8988T (cell line): ENCODE measurements around the gene UQCC3.

Source experiments
- DNase-seq: peaks from one replicate; pipeline ENCODE4 v3.0.0; 2011

Gene UQCC3

GRCh38 chr11:62705413-62705812, 33.9 kb downstream of the UQCC3 start:
- DNase-seq = no peak

GRCh38 chr11:62705880-62706849, 34.7 kb downstream of the UQCC3 start:
- DNase-seq = peak; percentile 91

- no peak for DNase-seq
Observed at GRCh38 chr11:62706850-62707247, 35.4 kb downstream of the UQCC3 start.

- no peak for DNase-seq
Observed at GRCh38 chr11:62707277-62707861, 35.9 kb downstream of the UQCC3 start, which contains the start of the genes BSCL2 and GNG3. Gene BSCL2, minus strand, starts transcription at chr11:62707424. Its CDS starts 229 bp downstream, at chr11:62707195. Gene GNG3, plus strand, starts transcription at chr11:62707676. Its CDS starts 620 bp downstream, at chr11:62708296.

GRCh38 chr11:62708392-62708791, 36.9 kb downstream of the UQCC3 start:
- no peak for DNase-seq

GRCh38 chr11:62708793-62709192, 37.3 kb downstream of the UQCC3 start:
- no peak for DNase-seq

GRCh38 chr11:62709247-62710000, 38.0 kb downstream of the UQCC3 start:
- DNase-seq = no peak

GRCh38 chr11:62710001-62710345, 38.5 kb downstream of the UQCC3 start:
- DNase-seq = no peak

- DNase-seq = no peak
Observed at GRCh38 chr11:62712276-62712812, 40.9 kb downstream of the UQCC3 start.

GRCh38 chr11:62712861-62713260, 41.4 kb downstream of the UQCC3 start:
- DNase-seq = no peak

- no peak for DNase-seq
Observed at GRCh38 chr11:62713343-62713742, 41.9 kb downstream of the UQCC3 start.

GRCh38 chr11:62715150-62716130, 44.0 kb downstream of the UQCC3 start:
- DNase-seq = no peak

- DNase-seq = no peak
Observed at GRCh38 chr11:62716206-62716605, 44.7 kb downstream of the UQCC3 start.

- no peak for DNase-seq
Observed at GRCh38 chr11:62716816-62717215, 45.3 kb downstream of the UQCC3 start.

- DNase-seq = no peak
Observed at GRCh38 chr11:62719302-62719978, 48.0 kb downstream of the UQCC3 start.

- DNase-seq = peak; percentile 53
Observed at GRCh38 chr11:62721994-62722393, 50.5 kb downstream of the UQCC3 start.
